GM23248 (cell line): ENCODE results near the gene RNPS1. TPM values are rescaled to one million over a fixed set of nuclear protein-coding genes. Genes with fewer than 3 reads are reported as not detected.

ENCODE experiments used
- DNase-seq: peaks from one replicate; pipeline ENCODE4 v3.0.0-alpha.2; 2015
- H2AFZ ChIP-seq: fragments of 200-600 bp; sonication (generic); 2 replicates; pipeline ENCODE4 v1.6.1; 2016; ENCODE audit warnings: antibody characterized with exemption
- H3F3A ChIP-seq: fragments of 200-600 bp; sonication (generic); 2 replicates; pipeline ENCODE4 v1.6.1; 2016; ENCODE audit warnings: mild to moderate bottlenecking, antibody characterized with exemption, mixed run types; ENCODE audit not compliant: insufficient read depth
- H3K27ac ChIP-seq: fragments of 200-600 bp; sonication (generic); 2 replicates; pipeline ENCODE4 v1.5.1; 2016; ENCODE audit warnings: mild to moderate bottlenecking
- H3K27me3 ChIP-seq: fragments of 200-600 bp; sonication (generic); replicated peaks from 2 replicates; pipeline ENCODE4 v1.6.1; 2016; ENCODE audit warnings: mild to moderate bottlenecking; ENCODE audit not compliant: insufficient read depth
- H3K36me3 ChIP-seq: fragments of 200-600 bp; sonication (generic); 2 replicates; pipeline ENCODE4 v1.6.1; 2016; ENCODE audit warnings: low read depth, mild to moderate bottlenecking
- H3K4me1 ChIP-seq: fragments of 200-600 bp; sonication (generic); 2 replicates; pipeline ENCODE4 v1.6.1; 2016; ENCODE audit warnings: mild to moderate bottlenecking; ENCODE audit not compliant: insufficient read depth
- H3K4me2 ChIP-seq: fragments of 200-600 bp; sonication (generic); one replicate; pipeline ENCODE4 v1.6.1; 2016; ENCODE audit warnings: mild to moderate bottlenecking; ENCODE audit not compliant: unreplicated experiment
- H3K4me3 ChIP-seq: fragments of 200-600 bp; sonication (generic); 2 replicates; pipeline ENCODE4 v1.5.1; 2016; ENCODE audit warnings: mild to moderate bottlenecking
- H3K79me2 ChIP-seq: fragments of 200-600 bp; sonication (generic); 2 replicates; pipeline ENCODE4 v1.6.1; 2016; ENCODE audit warnings: mild to moderate bottlenecking; ENCODE audit not compliant: insufficient read depth
- H3K9ac ChIP-seq: fragments of 200-600 bp; sonication (generic); 2 replicates; pipeline ENCODE4 v1.6.1; 2016; ENCODE audit warnings: mild to moderate bottlenecking
- H3K9me2 ChIP-seq: fragments of 200-600 bp; sonication (generic); 2 replicates; pipeline ENCODE4 v1.6.1; 2016; ENCODE audit warnings: mixed run types, mild to moderate bottlenecking, moderate library complexity; ENCODE audit not compliant: insufficient read depth
- H3K9me3 ChIP-seq: fragments of 200-600 bp; sonication (generic); one replicate; pipeline ENCODE4 v1.6.1; 2017; ENCODE audit warnings: low read depth
- H4K20me1 ChIP-seq: fragments of 200-600 bp; sonication (generic); 2 replicates; pipeline ENCODE4 v1.6.0; 2016; ENCODE audit not compliant: insufficient read depth
- EZH2 ChIP-seq: fragments of 200-600 bp; sonication (generic); IDR thresholded peaks from 2 replicates; pipeline ENCODE4 v1.6.1; 2018; ENCODE audit warnings: antibody characterized with exemption, mild to moderate bottlenecking; ENCODE audit not compliant: insufficient read depth, poor library complexity, severe bottlenecking
- EZH2phosphoT487 ChIP-seq: fragments of 200-600 bp; sonication (generic); IDR thresholded peaks from 2 replicates; pipeline ENCODE4 v1.6.1; 2018; ENCODE audit warnings: antibody characterized with exemption, moderate library complexity, mild to moderate bottlenecking, low read depth; ENCODE audit not compliant: insufficient read depth
- WGBS, 2 experiments: methylation state at CpG; one replicate each; pipeline ENCODE4 v1.1.6; 2015 to 2017; ENCODE audit warnings: low lambda C conversion rate in 2 of 2, low coverage in 1 of 2; ENCODE audit errors: missing lambda C conversion rate in 2 of 2; 5-methylcytosine and 5-hydroxymethylcytosine counted together
- in situ Hi-C: fragments of 300-500 bp; cut with MboI; formaldehyde crosslinking; loops from 2 replicates; pipeline ENCODE4 v1.15.0; 2020
- polyA plus RNA-seq: library from polyadenylated mRNA; unstranded; fragments of >200 nt; fragmentation: Nextera tagmentation; extraction: Ambion mirVana; gene quantifications from 2 replicates; pipeline ENCODE4 v1.2.1, GENCODE V29; 2016
- total RNA-seq: library from RNA; depleted of rRNA; stranded (reverse); fragments of >200 nt; shearing (Covaris generic); gene quantifications from 2 replicates; pipeline ENCODE4 v1.2.3, GENCODE V29; 2014

RNPS1 gene
- total and polyA plus RNA-seq, 2 experiments from 2014 or later: 104 to 176 TPM

DNA sequence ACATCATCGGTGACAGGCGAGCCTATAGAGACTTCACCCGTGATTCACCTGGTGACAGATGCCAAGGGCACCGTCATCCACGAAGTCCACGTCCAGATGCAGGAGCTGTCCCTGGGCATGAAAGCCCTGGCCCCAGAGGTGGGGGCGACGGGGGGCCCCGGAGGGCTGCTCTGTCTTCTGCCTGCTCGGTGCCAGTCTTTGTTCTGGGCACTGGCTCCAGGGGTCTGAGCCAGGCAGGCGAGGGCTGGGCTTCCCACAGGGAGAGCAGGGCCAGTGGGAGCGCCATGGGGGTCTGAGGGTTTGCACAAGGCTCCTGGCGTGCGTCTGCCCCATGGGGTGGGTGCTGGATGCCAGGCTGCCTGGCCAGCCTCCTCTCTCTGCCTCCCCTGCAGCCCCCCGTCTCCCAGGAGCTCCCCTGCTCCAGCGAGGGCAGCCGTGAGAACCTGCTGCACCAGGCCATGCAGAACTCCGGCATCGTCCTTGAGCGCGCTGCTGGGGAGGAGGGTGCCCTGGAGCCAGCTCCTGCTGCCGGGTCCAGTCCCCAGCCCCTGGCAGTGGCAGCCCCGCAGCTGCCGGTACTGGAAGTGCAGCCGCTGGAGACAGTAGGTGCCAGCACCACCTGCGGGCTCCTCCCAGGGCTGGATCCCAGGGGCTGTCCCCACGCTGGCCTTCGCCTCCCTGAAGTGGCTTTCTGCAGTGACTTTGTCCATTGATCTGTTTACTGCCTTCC is 34.7 kb downstream of the RNPS1 start:
- no peak for DNase-seq
- Histone ChIP-seq H4K20me1 (no peaks in the 10 kb centered on the region), H3K27me3 (no peaks in the 10 kb centered on the region), H3F3A (no peaks in the 10 kb centered on the region), H3K4me1 (no peaks in the 10 kb centered on the region), H3K9me2 (no peaks in the 10 kb centered on the region), H3K27ac (no peak overlapping the region), H3K4me3 (no peak overlapping the region), H2AFZ (no peak overlapping the region), H3K9ac (no peak overlapping the region), H3K9me3 (no peaks in the 10 kb centered on the region), H3K79me2 (peaks cover 10% of the 10 kb centered on the region), H3K4me2 (no peak overlapping the region), H3K36me3 (no peaks in the 10 kb centered on the region; the same call in 1 of the 2 replicates)
- 92 to 93% methylated on average over 26 to 28 of the region's 28 CpGs for WGBS, 2 experiments
- TF ChIP-seq EZH2phosphoT487: no peak
- TF ChIP-seq EZH2: no peak
- in situ Hi-C loops: no loop called here

GRCh38 chr16:2232094-2232990 is 35.6 kb downstream of the RNPS1 start:
- 91 to 92% methylated on average over 28 to 37 of the region's 41 CpGs for WGBS, 2 experiments
- H3K27ac ChIP-seq: no peak overlapping the region
- no peaks in the 10 kb centered on the region for H4K20me1 ChIP-seq
- no peaks in the 10 kb centered on the region; the same call in 1 of the 2 replicates for H3K36me3 ChIP-seq
- H3K9ac ChIP-seq: no peak overlapping the region
- H3K4me1 ChIP-seq: no peaks in the 10 kb centered on the region
- in situ Hi-C loops: no loop called here
- H3K79me2 ChIP-seq: peaks cover 19% of the 10 kb centered on the region
- H3F3A ChIP-seq: no peaks in the 10 kb centered on the region
- no peak overlapping the region for H3K4me3 ChIP-seq
- no peaks in the 10 kb centered on the region for H3K9me2 ChIP-seq
- H2AFZ ChIP-seq: no peak overlapping the region
- DNase-seq: no peak
- H3K9me3 ChIP-seq: no peaks in the 10 kb centered on the region
- H3K4me2 ChIP-seq: no peak overlapping the region
- TF ChIP-seq EZH2 (no peak), EZH2phosphoT487 (no peak)
- H3K27me3 ChIP-seq: no peaks in the 10 kb centered on the region

GRCh38 chr16:2231016-2231931 is 36.7 kb downstream of the RNPS1 start:
- Histone ChIP-seq H3K9me3 (no peaks in the 10 kb centered on the region), H3K4me2 (no peak overlapping the region), H3K27ac (no peak overlapping the region), H3K36me3 (no peaks in the 10 kb centered on the region; the same call in 1 of the 2 replicates), H3F3A (no peaks in the 10 kb centered on the region), H3K9me2 (no peaks in the 10 kb centered on the region), H3K9ac (no peak overlapping the region), H3K27me3 (no peaks in the 10 kb centered on the region), H3K4me1 (peaks cover 4% of the 10 kb centered on the region), H2AFZ (no peak overlapping the region), H3K79me2 (peaks cover 29% of the 10 kb centered on the region), H4K20me1 (no peaks in the 10 kb centered on the region), H3K4me3 (no peak overlapping the region)
- TF ChIP-seq EZH2 (no peak), EZH2phosphoT487 (no peak)
- 86% methylated on average over 27 to 29 of the region's 29 CpGs for WGBS, 2 experiments
- no peak for DNase-seq
- in situ Hi-C loops: no loop called here

DNA sequence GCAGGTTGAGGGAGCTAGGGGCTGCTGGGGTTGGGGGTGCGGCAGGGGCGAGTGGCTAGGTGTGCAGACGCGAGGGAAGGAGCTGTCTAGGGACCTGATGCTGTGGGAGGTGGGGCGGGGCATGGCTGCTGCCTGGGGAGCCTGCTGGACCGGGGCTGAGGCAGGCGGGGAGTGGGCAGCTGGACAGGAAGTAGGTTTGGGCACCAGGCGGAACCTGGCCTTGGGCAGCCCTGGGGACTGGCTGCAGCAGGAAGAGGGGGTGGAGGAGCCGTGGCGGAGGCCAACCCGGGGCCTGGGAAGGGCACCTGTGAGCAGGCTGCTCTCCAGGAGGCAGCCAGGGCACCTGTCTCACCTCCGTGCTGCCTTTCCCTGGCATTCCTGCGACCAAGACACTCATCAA is 37.5 kb downstream of the RNPS1 start:
- no peak for DNase-seq
- Histone ChIP-seq H3K4me3 (no peak overlapping the region), H3K9me3 (no peaks in the 10 kb centered on the region), H3K4me1 (peaks cover 11% of the 10 kb centered on the region), H4K20me1 (no peaks in the 10 kb centered on the region), H3K9me2 (no peaks in the 10 kb centered on the region), H3K27me3 (no peaks in the 10 kb centered on the region), H3K79me2 (peaks cover 38% of the 10 kb centered on the region), H3K27ac (no peak overlapping the region), H2AFZ (no peak overlapping the region), H3K4me2 (no peak overlapping the region), H3K9ac (no peak overlapping the region), H3K36me3 (no peaks in the 10 kb centered on the region; the same call in 1 of the 2 replicates), H3F3A (no peaks in the 10 kb centered on the region)
- no peak for TF ChIP-seq EZH2phosphoT487
- TF ChIP-seq EZH2: no peak
- WGBS, 2 experiments: 86 to 90% methylated on average over 7 to 13 of the region's 13 CpGs
- in situ Hi-C loops: no loop called here
